Caco-2 (cell line): Measurements from ENCODE around the gene TARS1. TPM values are rescaled to one million over a fixed set of nuclear protein-coding genes. Genes with fewer than 3 reads are reported as not detected.

ENCODE experiments used
- BruUV-seq: library from RNA; stranded (reverse); fragments of 400-500 nt; replicated peaks from 2 replicates; lab custom pipeline; 2021; lab: Mats Ljungman, UMichigan
- CTCF ChIA-PET: fragments of 300-600 bp; sonication (Branson Sonifier 250); formaldehyde crosslinking; loops from one replicate; lab custom pipeline; 2022; ENCODE audit warnings: antibody characterized with exemption; lab: Charles Lee
- POLR2A ChIA-PET: fragments of 300-600 bp; sonication (Branson Sonifier 250); formaldehyde crosslinking; loops from one replicate; lab custom pipeline; 2022; ENCODE audit warnings: antibody characterized with exemption; lab: Charles Lee
- DNase-seq, 2 experiments: peaks; one replicate each; pipeline versions ENCODE4 v3.0.0 to v3.0.0-alpha.2; 2020 to 2022
- H3K27me3 ChIP-seq: replicated peaks from 2 replicates; pipeline ENCODE4 v1.6.0; 2011; ENCODE audit warnings: low read length; ENCODE audit not compliant: control insufficient read depth, insufficient read depth
- H3K36me3 ChIP-seq: 2 replicates; pipeline ENCODE4 v1.5.1; 2011; ENCODE audit warnings: low read length; ENCODE audit not compliant: control insufficient read depth, insufficient read depth
- H3K4me1 ChIP-seq: fragments of 250-450 bp; sonication (Bioruptor Pico); 2 replicates; pipeline ENCODE4 v1.5.1; 2020; ENCODE audit warnings: mild to moderate bottlenecking
- H3K4me3 ChIP-seq: 2 replicates; pipeline ENCODE4 v1.5.1; 2011; ENCODE audit warnings: low read depth, mild to moderate bottlenecking, control low read depth, low read length
- H3K9me3 ChIP-seq: fragments of 250-450 bp; sonication (Bioruptor Pico); 2 replicates; pipeline ENCODE4 v1.5.1; 2020; ENCODE audit warnings: mild to moderate bottlenecking, moderate library complexity
- H3K27ac Mint-ChIP-seq: one replicate; pipeline ENCODE4 v1.8.0; 2022; ENCODE audit warnings: mixed read lengths; ENCODE audit not compliant: unreplicated experiment
- H3K27me3 Mint-ChIP-seq: one replicate; pipeline ENCODE4 v1.8.0; 2022; ENCODE audit warnings: mixed read lengths; ENCODE audit not compliant: insufficient read depth, unreplicated experiment
- H3K36me3 Mint-ChIP-seq: one replicate; pipeline ENCODE4 v1.8.0; 2022; ENCODE audit warnings: mild to moderate bottlenecking, mixed read lengths; ENCODE audit not compliant: insufficient read depth, unreplicated experiment
- H3K4me1 Mint-ChIP-seq: one replicate; pipeline ENCODE4 v1.8.0; 2022; ENCODE audit warnings: low read depth, mixed read lengths; ENCODE audit not compliant: unreplicated experiment
- H3K4me3 Mint-ChIP-seq: one replicate; pipeline ENCODE4 v1.8.0; 2022; ENCODE audit warnings: mild to moderate bottlenecking, moderate library complexity, mixed read lengths; ENCODE audit not compliant: unreplicated experiment
- H3K9me3 Mint-ChIP-seq: one replicate; pipeline ENCODE4 v1.8.0; 2022; ENCODE audit warnings: mixed read lengths; ENCODE audit not compliant: unreplicated experiment
- intact Hi-C: fragments of 100-400 bp; cut with micrococcal nuclease; formaldehyde crosslinking; loops from one replicate; pipeline ENCODE4 v1.10.0; 2022; ENCODE audit not compliant: unreplicated experiment
- total RNA-seq: library from RNA; stranded (reverse); gene quantifications from 2 replicates; pipeline ENCODE4 v1.2.3, GENCODE V29; 2022
- TF ChIP-seq, protein P1 (sequence below), 2 experiments: fragments of 200-600 bp in 1 of 2; IDR thresholded peaks; 1 replicate in 1 of 2; 2 replicates in 1 of 2; pipeline versions ENCODE4 v1.5.1 to v1.8.0; 2011 to 2022; ENCODE audit warnings: antibody characterized with exemption in 1 of 2, control low read depth in 1 of 2, inconsistent platforms in 1 of 2, low read depth in 1 of 2, low read length in 1 of 2, mild to moderate bottlenecking in 1 of 2, moderate library complexity in 1 of 2; ENCODE audit not compliant: insufficient read depth in 1 of 2, severe bottlenecking in 1 of 2, unreplicated experiment in 1 of 2

TARS1 gene
- total RNA-seq, 1 experiment from 2014 or later: 288 TPM

DNA sequence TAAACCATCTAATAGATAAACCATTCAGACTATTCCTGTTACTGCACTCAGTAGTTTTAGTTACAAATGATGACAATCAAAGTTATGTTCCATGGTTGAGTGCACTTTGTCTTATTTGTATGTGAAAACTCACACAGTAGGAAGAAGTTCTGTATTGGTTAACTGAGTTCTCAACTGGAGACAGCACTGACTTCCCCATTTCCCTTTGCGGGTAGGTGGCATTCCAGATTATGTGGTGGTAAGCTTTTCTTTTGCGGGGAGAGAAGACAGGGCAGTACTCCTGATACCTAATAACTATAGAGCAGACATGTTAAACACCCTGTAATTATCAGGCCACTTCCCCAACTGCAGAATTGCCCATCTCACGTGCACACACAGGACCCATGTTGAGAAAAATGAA is 24.4 kb downstream of the TARS1 start:
- no peaks in the 10 kb centered on the region for H3K9me3 ChIP-seq
- ChIA-PET POLR2A (no interaction called here), CTCF (no interaction called here)
- H3K4me3 ChIP-seq: no peak overlapping the region
- Mint-ChIP-seq H3K4me3 (no peak overlapping the region), H3K27ac (no peak overlapping the region), H3K27me3 (no peaks in the 10 kb centered on the region), H3K36me3 (peaks cover 96% of the 10 kb centered on the region), H3K4me1 (no peaks in the 10 kb centered on the region), H3K9me3 (no peaks in the 10 kb centered on the region)
- TF ChIP-seq, protein P1, sequence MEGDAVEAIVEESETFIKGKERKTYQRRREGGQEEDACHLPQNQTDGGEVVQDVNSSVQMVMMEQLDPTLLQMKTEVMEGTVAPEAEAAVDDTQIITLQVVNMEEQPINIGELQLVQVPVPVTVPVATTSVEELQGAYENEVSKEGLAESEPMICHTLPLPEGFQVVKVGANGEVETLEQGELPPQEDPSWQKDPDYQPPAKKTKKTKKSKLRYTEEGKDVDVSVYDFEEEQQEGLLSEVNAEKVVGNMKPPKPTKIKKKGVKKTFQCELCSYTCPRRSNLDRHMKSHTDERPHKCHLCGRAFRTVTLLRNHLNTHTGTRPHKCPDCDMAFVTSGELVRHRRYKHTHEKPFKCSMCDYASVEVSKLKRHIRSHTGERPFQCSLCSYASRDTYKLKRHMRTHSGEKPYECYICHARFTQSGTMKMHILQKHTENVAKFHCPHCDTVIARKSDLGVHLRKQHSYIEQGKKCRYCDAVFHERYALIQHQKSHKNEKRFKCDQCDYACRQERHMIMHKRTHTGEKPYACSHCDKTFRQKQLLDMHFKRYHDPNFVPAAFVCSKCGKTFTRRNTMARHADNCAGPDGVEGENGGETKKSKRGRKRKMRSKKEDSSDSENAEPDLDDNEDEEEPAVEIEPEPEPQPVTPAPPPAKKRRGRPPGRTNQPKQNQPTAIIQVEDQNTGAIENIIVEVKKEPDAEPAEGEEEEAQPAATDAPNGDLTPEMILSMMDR (IDR thresholded peaks at IDR 0.05; ENCODE audit: insufficient read depth in 1 of 2, low read depth in 1 of 2, low read length in 1 of 2, severe bottlenecking in 1 of 2, unreplicated experiment in 1 of 2): no peak
- no peaks in the 10 kb centered on the region for H3K27me3 ChIP-seq
- BruUV-seq: no TSS peak
- no peak for DNase-seq
- no peaks in the 10 kb centered on the region for H3K4me1 ChIP-seq
- peaks cover 3% of the 10 kb centered on the region for H3K36me3 ChIP-seq
- intact Hi-C loops: no loop called here

DNA sequence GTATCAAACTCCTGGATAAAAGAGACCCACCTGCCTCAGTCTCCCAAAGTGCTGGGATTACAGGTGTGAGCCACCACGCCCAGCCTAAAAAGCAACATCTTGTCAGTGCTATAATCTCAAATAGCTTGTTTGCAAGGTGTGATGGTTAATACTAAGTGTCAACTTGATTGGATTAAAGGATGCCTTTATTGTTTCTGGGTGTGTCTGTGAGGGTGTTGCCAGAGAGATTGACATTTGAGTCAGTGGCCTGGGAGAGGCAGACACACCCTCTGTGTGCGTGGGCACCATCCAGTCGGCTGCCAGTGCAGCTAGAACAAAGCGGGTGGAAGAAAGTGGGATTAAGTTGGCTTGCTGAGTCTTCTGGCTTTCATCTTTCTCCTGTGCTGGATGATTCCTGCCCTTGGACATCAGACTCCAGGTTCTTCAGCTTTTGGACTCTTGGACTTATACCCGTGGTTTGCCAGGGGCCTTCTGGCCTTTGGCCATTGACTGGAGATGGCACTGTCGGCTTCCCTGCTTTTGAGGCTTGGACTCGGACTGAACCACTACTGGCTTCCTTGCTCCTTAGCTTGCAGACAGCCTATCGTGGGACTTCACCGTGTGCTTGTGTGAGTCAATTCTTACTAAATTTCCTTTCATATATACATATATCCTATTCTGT is 28.1 kb downstream of the TARS1 start:
- Histone ChIP-seq H3K9me3 (peaks cover 2% of the 10 kb centered on the region; the same call in 1 of the 2 replicates), H3K36me3 (peaks cover 3% of the 10 kb centered on the region; the same call in 1 of the 2 replicates), H3K4me3 (no peak overlapping the region), H3K27me3 (no peaks in the 10 kb centered on the region), H3K4me1 (no peaks in the 10 kb centered on the region)
- DNase-seq: no peak
- Mint-ChIP-seq H3K4me1 (no peaks in the 10 kb centered on the region), H3K36me3 (peaks cover 98% of the 10 kb centered on the region), H3K27ac (no peak overlapping the region), H3K9me3 (no peaks in the 10 kb centered on the region), H3K27me3 (no peaks in the 10 kb centered on the region), H3K4me3 (no peak overlapping the region)
- BruUV-seq: no TSS peak
- ChIA-PET POLR2A (no interaction called here), CTCF (interaction anchor here (1.8 kb wide), 1 partner anchor 466 kb away, joined by 5 read pairs; no protein-coding TSS in a partner anchor)
- TF ChIP-seq, protein P1 (IDR thresholded peaks at IDR 0.05; ENCODE audit: insufficient read depth in 1 of 2, low read depth in 1 of 2, low read length in 1 of 2, severe bottlenecking in 1 of 2, unreplicated experiment in 1 of 2): no peak
- intact Hi-C loops: no loop called here

DNA sequence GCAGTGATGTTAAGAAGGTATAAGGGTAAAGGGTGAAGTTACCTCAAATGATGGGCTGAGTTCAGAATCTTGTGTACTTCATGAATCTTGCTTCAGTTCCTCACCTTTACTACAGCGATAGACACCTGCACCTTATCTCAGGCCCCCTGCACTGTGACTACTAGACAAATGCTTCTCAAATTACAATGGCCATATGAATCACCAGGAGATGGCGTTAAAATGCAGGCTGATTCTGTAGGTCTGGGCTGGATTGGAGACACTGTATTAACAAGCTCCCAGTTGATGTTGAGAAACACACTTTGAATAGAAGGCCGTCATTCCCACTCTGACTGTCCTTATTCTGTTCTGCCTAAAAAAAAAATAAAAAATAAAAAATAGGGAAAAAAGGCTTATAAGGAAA is 29.8 kb downstream of the TARS1 start:
- peaks cover 98% of the 10 kb centered on the region for H3K36me3 Mint-ChIP-seq

More for the DNA sequence above, 29.8 kb downstream of the TARS1 start:
- TF ChIP-seq, protein P1 (IDR thresholded peaks at IDR 0.05; ENCODE audit: insufficient read depth in 1 of 2, low read depth in 1 of 2, low read length in 1 of 2, severe bottlenecking in 1 of 2, unreplicated experiment in 1 of 2): peak in 1 of 2 experiments; percentile 50
- CTCF ChIA-PET: interaction anchor here (0.9 to 1.0 kb wide), 3 partner anchors 124 to 500 kb away, joined by 3 to 7 read pairs (median 3); no protein-coding TSS in a partner anchor
- POLR2A ChIA-PET: no interaction called here
- Histone ChIP-seq H3K4me3 (no peak overlapping the region), H3K4me1 (no peaks in the 10 kb centered on the region), H3K36me3 (peaks cover 3% of the 10 kb centered on the region; the same call in 1 of the 2 replicates), H3K27me3 (no peaks in the 10 kb centered on the region), H3K9me3 (peaks cover 6% of the 10 kb centered on the region; the same call in 1 of the 2 replicates)
- Mint-ChIP-seq H3K27me3 (no peaks in the 10 kb centered on the region), H3K9me3 (no peaks in the 10 kb centered on the region), H3K27ac (no peak overlapping the region), H3K4me3 (no peak overlapping the region), H3K4me1 (no peaks in the 10 kb centered on the region)
- peak in 1 of 2 experiments; percentile 39 for DNase-seq
- no TSS peak for BruUV-seq
- intact Hi-C loops: loop anchor here (1.0 to 2.0 kb wide), 2 partner anchors 124 to 464 kb away; no protein-coding TSS in a partner anchor
